Neutrophil (primary cell): Measurements from ENCODE around the gene NCAPG2.

Experiments
- H3K27ac ChIP-seq: fragments of 200-600 bp; sonication (generic); 2 replicates; pipeline ENCODE4 v1.5.1; 2016; ENCODE audit warnings: mild to moderate bottlenecking, moderate library complexity
- H3K27me3 ChIP-seq: fragments of 200-600 bp; sonication (generic); 2 replicates; pipeline ENCODE4 v1.6.0; 2016; ENCODE audit warnings: mild to moderate bottlenecking
- H3K36me3 ChIP-seq: fragments of 200-600 bp; sonication (generic); 2 replicates; pipeline ENCODE4 v1.5.1; 2017
- H3K4me1 ChIP-seq, 2 experiments: fragments of 200-600 bp in 1 of 2; sonication (generic) in 1 of 2; 1 replicate in 1 of 2; 2 replicates in 1 of 2; pipeline versions ENCODE4 v1.5.1 to v1.6.1; 2013 to 2016; ENCODE audit warnings: low read depth in 1 of 2, low read length in 1 of 2, mild to moderate bottlenecking in 1 of 2, moderate library complexity in 1 of 2; ENCODE audit not compliant: control insufficient read depth in 1 of 2, insufficient read depth in 1 of 2
- H3K4me3 ChIP-seq, 2 experiments: fragments of 200-600 bp in 1 of 2; sonication (generic) in 1 of 2; 1 replicate in 1 of 2; 2 replicates in 1 of 2; pipeline ENCODE4 v1.5.1; 2013 to 2016; ENCODE audit warnings: low read depth in 1 of 2, low read length in 1 of 2, mild to moderate bottlenecking in 1 of 2, moderate library complexity in 1 of 2
- H3K9me3 ChIP-seq: fragments of 200-600 bp; sonication (generic); 2 replicates; pipeline ENCODE4 v1.5.1; 2016
- TF ChIP-seq, protein P1 (sequence below): fragments of 200-600 bp; sonication (generic); IDR thresholded peaks from 2 replicates; pipeline ENCODE4 v1.5.1; 2016; ENCODE audit warnings: antibody characterized with exemption

NCAPG2 gene

DNA sequence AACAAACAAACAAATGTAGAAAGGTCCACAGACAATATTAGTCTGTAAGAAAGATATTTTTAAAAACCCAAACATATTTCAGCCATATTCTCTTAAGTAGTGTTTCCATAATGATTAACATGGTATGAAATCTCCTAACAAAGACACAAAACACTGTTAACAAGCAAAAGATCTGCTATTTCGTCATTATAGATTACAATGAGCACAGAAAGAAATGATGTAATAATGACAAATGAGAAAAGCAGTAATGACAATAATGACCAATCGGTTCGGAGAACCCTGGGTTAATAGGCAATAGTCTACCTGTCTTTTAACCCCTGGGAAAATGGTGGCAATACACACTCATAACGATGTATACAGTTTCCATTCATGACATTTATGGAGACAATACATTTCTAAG is 39.5 kb upstream of the NCAPG2 start:
- H3K4me1 ChIP-seq, result peaks cover 12 to 16% of the 10 kb centered on the region in 2 experiments
- H3K36me3 ChIP-seq, result peaks cover 55% of the 10 kb centered on the region
- H3K9me3 ChIP-seq, result no peaks in the 10 kb centered on the region
- H3K4me3 ChIP-seq, result no peak overlapping the region
- TF ChIP-seq, protein P1, sequence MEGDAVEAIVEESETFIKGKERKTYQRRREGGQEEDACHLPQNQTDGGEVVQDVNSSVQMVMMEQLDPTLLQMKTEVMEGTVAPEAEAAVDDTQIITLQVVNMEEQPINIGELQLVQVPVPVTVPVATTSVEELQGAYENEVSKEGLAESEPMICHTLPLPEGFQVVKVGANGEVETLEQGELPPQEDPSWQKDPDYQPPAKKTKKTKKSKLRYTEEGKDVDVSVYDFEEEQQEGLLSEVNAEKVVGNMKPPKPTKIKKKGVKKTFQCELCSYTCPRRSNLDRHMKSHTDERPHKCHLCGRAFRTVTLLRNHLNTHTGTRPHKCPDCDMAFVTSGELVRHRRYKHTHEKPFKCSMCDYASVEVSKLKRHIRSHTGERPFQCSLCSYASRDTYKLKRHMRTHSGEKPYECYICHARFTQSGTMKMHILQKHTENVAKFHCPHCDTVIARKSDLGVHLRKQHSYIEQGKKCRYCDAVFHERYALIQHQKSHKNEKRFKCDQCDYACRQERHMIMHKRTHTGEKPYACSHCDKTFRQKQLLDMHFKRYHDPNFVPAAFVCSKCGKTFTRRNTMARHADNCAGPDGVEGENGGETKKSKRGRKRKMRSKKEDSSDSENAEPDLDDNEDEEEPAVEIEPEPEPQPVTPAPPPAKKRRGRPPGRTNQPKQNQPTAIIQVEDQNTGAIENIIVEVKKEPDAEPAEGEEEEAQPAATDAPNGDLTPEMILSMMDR, result no peak
- no peaks in the 10 kb centered on the region for H3K27me3 ChIP-seq
- no peak overlapping the region for H3K27ac ChIP-seq

GRCh38 chr7:158743219-158743618 is 38.6 kb upstream of the NCAPG2 start:
- H3K4me1 ChIP-seq, result peaks cover 14 to 23% of the 10 kb centered on the region in 2 experiments
- peaks cover 47% of the 10 kb centered on the region for H3K36me3 ChIP-seq
- H3K4me3 ChIP-seq, result no peak overlapping the region
- TF ChIP-seq, protein P1, result no peak
- H3K27ac ChIP-seq, result no peak overlapping the region
- H3K27me3 ChIP-seq, result no peaks in the 10 kb centered on the region
- H3K9me3 ChIP-seq, result no peaks in the 10 kb centered on the region

DNA sequence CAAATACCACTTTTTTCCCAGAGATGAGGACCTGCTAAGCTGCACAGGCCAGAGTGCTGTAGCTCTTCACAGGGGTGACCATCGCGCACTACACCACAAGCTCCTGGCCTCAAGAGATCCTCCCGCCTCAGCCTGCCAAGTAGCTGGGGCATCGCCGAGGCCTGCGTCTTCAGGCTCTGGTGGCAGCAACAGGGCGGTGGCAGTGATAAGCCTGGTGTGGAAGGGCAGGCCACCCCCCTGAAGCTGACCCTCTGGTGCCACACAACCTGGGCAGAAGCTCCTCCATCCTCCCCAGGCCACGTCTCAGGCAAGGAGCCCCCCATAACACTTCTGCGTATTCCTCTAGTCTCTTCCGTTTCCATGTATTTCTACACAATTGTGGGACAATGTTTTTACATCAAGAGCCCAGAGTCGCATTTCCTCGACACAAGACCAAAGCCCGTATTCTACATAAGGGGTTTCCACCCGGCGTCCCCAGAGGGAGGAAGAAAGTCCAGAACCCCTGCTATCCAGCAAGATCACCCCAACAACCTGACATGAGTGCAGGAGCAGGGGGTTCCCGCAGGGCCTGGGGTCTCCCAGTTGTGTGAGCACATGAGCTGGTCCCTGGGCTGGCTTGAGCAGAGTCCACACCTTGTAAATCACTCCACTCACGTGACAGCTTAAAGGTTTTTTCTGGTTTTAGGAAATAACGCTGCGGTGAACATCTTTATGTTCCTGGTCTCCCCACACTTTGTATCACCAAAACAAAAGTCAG is 37.6 kb upstream of the NCAPG2 start:
- no peak overlapping the region for H3K27ac ChIP-seq
- peaks cover 15 to 27% of the 10 kb centered on the region in 2 experiments for H3K4me1 ChIP-seq
- H3K4me3 ChIP-seq, result no peak overlapping the region
- H3K36me3 ChIP-seq, result peaks cover 38% of the 10 kb centered on the region
- TF ChIP-seq, protein P1, result no peak
- H3K9me3 ChIP-seq, result no peaks in the 10 kb centered on the region
- H3K27me3 ChIP-seq, result no peaks in the 10 kb centered on the region

DNA sequence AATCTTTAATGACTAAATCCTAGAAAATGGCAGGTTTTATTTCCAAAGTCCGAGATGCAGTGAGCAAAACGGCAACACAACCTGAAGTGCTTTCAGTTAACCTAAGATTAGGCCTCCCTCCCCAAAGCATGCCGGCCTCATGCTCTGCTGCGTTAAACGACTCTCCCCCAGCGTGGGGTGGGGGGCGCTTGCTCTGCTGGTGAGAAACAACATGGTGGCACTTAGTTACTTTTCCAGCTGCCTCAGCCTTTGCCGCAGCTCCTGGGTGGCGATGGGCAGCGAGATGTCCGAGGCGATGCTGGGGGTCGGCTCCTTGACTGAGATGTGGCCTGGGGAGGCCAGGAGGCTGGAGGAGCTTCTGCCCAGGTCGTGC is 36.7 kb upstream of the NCAPG2 start:
- Histone ChIP-seq H3K27ac (peak overlapping the region; percentile 64), H3K9me3 (no peaks in the 10 kb centered on the region), H3K4me1 (peaks cover 15 to 27% of the 10 kb centered on the region in 2 experiments), H3K27me3 (no peaks in the 10 kb centered on the region), H3K4me3 (no peak overlapping the region), H3K36me3 (peaks cover 45% of the 10 kb centered on the region)
- TF ChIP-seq, protein P1, result no peak

DNA sequence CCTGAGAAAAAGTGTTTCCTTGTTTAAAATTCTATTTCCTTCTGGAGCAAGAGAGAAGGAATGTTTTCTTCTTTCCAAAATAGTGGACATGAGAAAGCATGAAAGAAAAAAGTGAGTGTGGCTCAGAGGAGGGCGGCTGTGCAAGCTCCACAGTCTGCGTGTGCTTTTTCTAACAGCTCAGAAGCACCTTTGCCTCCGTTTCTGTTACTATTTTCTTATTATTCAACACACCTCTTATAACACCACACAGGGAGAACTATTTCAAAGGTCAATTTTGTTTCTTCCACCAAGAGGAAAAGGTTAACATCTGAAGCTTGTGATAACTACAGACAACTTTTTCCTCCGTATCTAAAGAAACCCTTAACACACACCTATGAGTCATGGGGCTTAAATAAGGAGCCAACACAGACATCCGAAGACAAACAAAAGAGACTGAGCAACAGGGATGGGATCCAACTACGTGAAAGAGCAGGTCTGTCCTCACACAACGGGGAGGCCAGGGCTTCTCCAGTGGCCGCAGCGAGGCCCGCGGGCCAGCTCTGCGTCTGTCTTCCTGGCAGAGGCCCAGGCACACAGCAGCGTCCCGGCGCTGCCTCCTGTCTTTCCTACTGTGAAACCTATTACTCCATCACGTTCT is 36.2 kb upstream of the NCAPG2 start:
- peak overlapping the region; percentile 64 for H3K27ac ChIP-seq
- peaks cover 15 to 27% of the 10 kb centered on the region in 2 experiments for H3K4me1 ChIP-seq
- TF ChIP-seq, protein P1, result no peak
- H3K27me3 ChIP-seq, result no peaks in the 10 kb centered on the region
- no peak overlapping the region for H3K4me3 ChIP-seq
- peaks cover 45% of the 10 kb centered on the region for H3K36me3 ChIP-seq
- H3K9me3 ChIP-seq, result no peaks in the 10 kb centered on the region
